Caco-2 (cell line): ENCODE measurements around the gene NDUFS3. TPM values are rescaled to one million over a fixed set of nuclear protein-coding genes. Genes with fewer than 3 reads are reported as not detected.

Experiments
- BruUV-seq: library from RNA; stranded (reverse); fragments of 400-500 nt; replicated peaks from 2 replicates; lab custom pipeline; 2021; lab: Mats Ljungman, UMichigan
- CTCF ChIA-PET: fragments of 300-600 bp; sonication (Branson Sonifier 250); formaldehyde crosslinking; loops from one replicate; lab custom pipeline; 2022; ENCODE audit warnings: antibody characterized with exemption; lab: Charles Lee
- POLR2A ChIA-PET: fragments of 300-600 bp; sonication (Branson Sonifier 250); formaldehyde crosslinking; loops from one replicate; lab custom pipeline; 2022; ENCODE audit warnings: antibody characterized with exemption; lab: Charles Lee
- DNase-seq, 2 experiments: peaks; one replicate each; pipeline versions ENCODE4 v3.0.0 to v3.0.0-alpha.2; 2020 to 2022
- H3K27me3 ChIP-seq: replicated peaks from 2 replicates; pipeline ENCODE4 v1.6.0; 2011; ENCODE audit warnings: low read length; ENCODE audit not compliant: control insufficient read depth, insufficient read depth
- H3K36me3 ChIP-seq: 2 replicates; pipeline ENCODE4 v1.5.1; 2011; ENCODE audit warnings: low read length; ENCODE audit not compliant: control insufficient read depth, insufficient read depth
- H3K4me1 ChIP-seq: fragments of 250-450 bp; sonication (Bioruptor Pico); 2 replicates; pipeline ENCODE4 v1.5.1; 2020; ENCODE audit warnings: mild to moderate bottlenecking
- H3K4me3 ChIP-seq: 2 replicates; pipeline ENCODE4 v1.5.1; 2011; ENCODE audit warnings: low read depth, mild to moderate bottlenecking, control low read depth, low read length
- H3K9me3 ChIP-seq: fragments of 250-450 bp; sonication (Bioruptor Pico); 2 replicates; pipeline ENCODE4 v1.5.1; 2020; ENCODE audit warnings: mild to moderate bottlenecking, moderate library complexity
- H3K27ac Mint-ChIP-seq: one replicate; pipeline ENCODE4 v1.8.0; 2022; ENCODE audit warnings: mixed read lengths; ENCODE audit not compliant: unreplicated experiment
- H3K27me3 Mint-ChIP-seq: one replicate; pipeline ENCODE4 v1.8.0; 2022; ENCODE audit warnings: mixed read lengths; ENCODE audit not compliant: insufficient read depth, unreplicated experiment
- H3K36me3 Mint-ChIP-seq: one replicate; pipeline ENCODE4 v1.8.0; 2022; ENCODE audit warnings: mild to moderate bottlenecking, mixed read lengths; ENCODE audit not compliant: insufficient read depth, unreplicated experiment
- H3K4me1 Mint-ChIP-seq: one replicate; pipeline ENCODE4 v1.8.0; 2022; ENCODE audit warnings: low read depth, mixed read lengths; ENCODE audit not compliant: unreplicated experiment
- H3K4me3 Mint-ChIP-seq: one replicate; pipeline ENCODE4 v1.8.0; 2022; ENCODE audit warnings: mild to moderate bottlenecking, moderate library complexity, mixed read lengths; ENCODE audit not compliant: unreplicated experiment
- H3K9me3 Mint-ChIP-seq: one replicate; pipeline ENCODE4 v1.8.0; 2022; ENCODE audit warnings: mixed read lengths; ENCODE audit not compliant: unreplicated experiment
- CTCF ChIP-seq, 2 experiments: fragments of 200-600 bp in 1 of 2; IDR thresholded peaks; 1 replicate in 1 of 2; 2 replicates in 1 of 2; pipeline versions ENCODE4 v1.5.1 to v1.8.0; 2011 to 2022; ENCODE audit warnings: antibody characterized with exemption in 1 of 2, control low read depth in 1 of 2, inconsistent platforms in 1 of 2, low read depth in 1 of 2, low read length in 1 of 2, mild to moderate bottlenecking in 1 of 2, moderate library complexity in 1 of 2; ENCODE audit not compliant: insufficient read depth in 1 of 2, severe bottlenecking in 1 of 2, unreplicated experiment in 1 of 2
- intact Hi-C: fragments of 100-400 bp; cut with micrococcal nuclease; formaldehyde crosslinking; loops from one replicate; pipeline ENCODE4 v1.10.0; 2022; ENCODE audit not compliant: unreplicated experiment
- total RNA-seq: library from RNA; stranded (reverse); gene quantifications from 2 replicates; pipeline ENCODE4 v1.2.3, GENCODE V29; 2022

Gene NDUFS3
- total RNA-seq, 1 experiment from 2014 or later, result 185 TPM

- peaks cover 49% of the 10 kb centered on the region for H3K36me3 Mint-ChIP-seq
- no peak for DNase-seq
- H3K4me1 Mint-ChIP-seq, result peaks cover 13% of the 10 kb centered on the region
- Histone ChIP-seq H3K4me3 (no peak overlapping the region), H3K27me3 (no peaks in the 10 kb centered on the region), H3K9me3 (no peaks in the 10 kb centered on the region), H3K36me3 (no peaks in the 10 kb centered on the region), H3K4me1 (peaks cover 26% of the 10 kb centered on the region)
- ChIA-PET CTCF (interaction anchor here (1.7 kb wide), 1 partner anchor 22 kb away, joined by 5 read pairs; no protein-coding TSS in a partner anchor), POLR2A (no interaction called here)
- no peaks in the 10 kb centered on the region for H3K27me3 Mint-ChIP-seq
- no TSS peak for BruUV-seq
- no peak for TF ChIP-seq CTCF (IDR thresholded peaks at IDR 0.05; ENCODE audit: insufficient read depth in 1 of 2, low read depth in 1 of 2, low read length in 1 of 2, severe bottlenecking in 1 of 2, unreplicated experiment in 1 of 2)
- no peak overlapping the region for H3K27ac Mint-ChIP-seq
- no peaks in the 10 kb centered on the region for H3K9me3 Mint-ChIP-seq
- no peak overlapping the region for H3K4me3 Mint-ChIP-seq
- intact Hi-C loops, result loop anchor here (2.0 kb wide), 1 partner anchor 21 kb away; the partner anchor contains the start of gene CELF1
These were observed 47.2 kb upstream of the NDUFS3 start for GRCh38 chr11:47531666-47532065.

GRCh38 chr11:47532597-47533213, 46.2 kb upstream of the NDUFS3 start:
- no peak for TF ChIP-seq CTCF (IDR thresholded peaks at IDR 0.05; ENCODE audit: insufficient read depth in 1 of 2, low read depth in 1 of 2, low read length in 1 of 2, severe bottlenecking in 1 of 2, unreplicated experiment in 1 of 2)
- H3K9me3 ChIP-seq, result no peaks in the 10 kb centered on the region
- Mint-ChIP-seq H3K36me3 (peaks cover 43% of the 10 kb centered on the region), H3K4me1 (peaks cover 13% of the 10 kb centered on the region), H3K9me3 (no peaks in the 10 kb centered on the region), H3K4me3 (no peak overlapping the region), H3K27me3 (no peaks in the 10 kb centered on the region), H3K27ac (no peak overlapping the region)
- ChIA-PET POLR2A (no interaction called here), CTCF (interaction anchor here (0.6 kb wide), 1 partner anchor 19 kb away, joined by 4 read pairs; no protein-coding TSS in a partner anchor)
- no TSS peak for BruUV-seq
- intact Hi-C loops, result no loop called here
- H3K4me1 ChIP-seq, result peaks cover 26% of the 10 kb centered on the region
- no peaks in the 10 kb centered on the region for H3K36me3 ChIP-seq
- DNase-seq, result peak in 1 of 2 experiments; percentile 22
- no peak overlapping the region for H3K4me3 ChIP-seq
- H3K27me3 ChIP-seq, result no peaks in the 10 kb centered on the region

- intact Hi-C loops, result no loop called here
- Mint-ChIP-seq H3K27ac (no peak overlapping the region), H3K4me1 (peaks cover 13% of the 10 kb centered on the region), H3K27me3 (no peaks in the 10 kb centered on the region), H3K36me3 (peaks cover 38% of the 10 kb centered on the region), H3K9me3 (no peaks in the 10 kb centered on the region), H3K4me3 (no peak overlapping the region)
- Histone ChIP-seq H3K27me3 (no peaks in the 10 kb centered on the region), H3K4me1 (peaks cover 26% of the 10 kb centered on the region), H3K4me3 (no peak overlapping the region), H3K9me3 (no peaks in the 10 kb centered on the region), H3K36me3 (no peaks in the 10 kb centered on the region)
- BruUV-seq, result no TSS peak
- no peak for TF ChIP-seq CTCF (IDR thresholded peaks at IDR 0.05; ENCODE audit: insufficient read depth in 1 of 2, low read depth in 1 of 2, low read length in 1 of 2, severe bottlenecking in 1 of 2, unreplicated experiment in 1 of 2)
- POLR2A ChIA-PET, result no interaction called here
- CTCF ChIA-PET, result interaction anchor here (0.6 kb wide), 1 partner anchor 20 kb away, joined by 4 read pairs; no protein-coding TSS in a partner anchor
- no peak for DNase-seq
These were observed 45.2 kb upstream of the NDUFS3 start for GRCh38 chr11:47533690-47534151.
